Neural progenitor cell (in vitro differentiated cells): ENCODE measurements around the gene RMI2. TPM values are rescaled to one million over a fixed set of nuclear protein-coding genes. Genes with fewer than 3 reads are reported as not detected.
"Not testable (repeated sequence)": the region's sequence is repeated elsewhere in the genome, so short reads cannot be mapped to it uniquely, and the experiment has no call there.

Source experiments
- DNase-seq: peaks from one replicate; pipeline ENCODE4 v3.0.0-alpha.2; 2016; ENCODE audit warnings: low spot score
- H2AFZ ChIP-seq: fragments of 200-600 bp; sonication (generic); replicated peaks from 2 replicates; pipeline ENCODE4 v1.6.1; 2016; ENCODE audit warnings: antibody characterized with exemption
- H3F3A ChIP-seq: fragments of 200-600 bp; sonication (generic); 2 replicates; pipeline ENCODE4 v1.6.1; 2016; ENCODE audit warnings: antibody characterized with exemption, low read depth
- H3K27ac ChIP-seq: fragments of 200-600 bp; sonication (generic); 2 replicates; pipeline ENCODE4 v1.5.1; 2016; ENCODE audit warnings: mild to moderate bottlenecking
- H3K27me3 ChIP-seq: fragments of 200-600 bp; sonication (generic); 2 replicates; pipeline ENCODE4 v1.6.1; 2016; ENCODE audit warnings: mild to moderate bottlenecking, moderate library complexity
- H3K36me3 ChIP-seq: fragments of 200-600 bp; sonication (generic); 2 replicates; pipeline ENCODE4 v1.5.1; 2016
- H3K4me1 ChIP-seq: fragments of 200-600 bp; sonication (generic); 2 replicates; pipeline ENCODE4 v1.6.1; 2016; ENCODE audit warnings: mixed run types
- H3K4me2 ChIP-seq: fragments of 200-600 bp; sonication (generic); 2 replicates; pipeline ENCODE4 v1.6.1; 2016
- H3K4me3 ChIP-seq: fragments of 200-600 bp; sonication (generic); 2 replicates; pipeline ENCODE4 v1.5.1; 2016
- H3K79me2 ChIP-seq: fragments of 200-600 bp; sonication (generic); 2 replicates; pipeline ENCODE4 v1.6.1; 2016; ENCODE audit warnings: low read depth
- H3K9ac ChIP-seq: fragments of 200-600 bp; sonication (generic); 2 replicates; pipeline ENCODE4 v1.6.1; 2016
- H3K9me3 ChIP-seq: fragments of 200-600 bp; sonication (generic); 2 replicates; pipeline ENCODE4 v1.5.1; 2016; ENCODE audit warnings: low read depth
- H4K20me1 ChIP-seq: fragments of 200-600 bp; sonication (generic); 2 replicates; pipeline ENCODE4 v1.6.1; 2016; ENCODE audit warnings: low read depth
- H3K27ac Mint-ChIP-seq: 3 replicates; pipeline ENCODE4 v1.8.0; 2021; ENCODE audit warnings: mixed read lengths
- H3K27me3 Mint-ChIP-seq: 2 replicates; pipeline ENCODE4 v1.8.0; 2022; ENCODE audit warnings: low read depth, mild to moderate bottlenecking, inconsistent platforms, moderate library complexity, mixed read lengths; ENCODE audit not compliant: insufficient read depth
- H3K36me3 Mint-ChIP-seq: 3 replicates; pipeline ENCODE4 v1.8.0; 2021; ENCODE audit warnings: mixed read lengths
- H3K4me1 Mint-ChIP-seq: 3 replicates; pipeline ENCODE4 v1.8.0; 2021; ENCODE audit warnings: mixed read lengths
- H3K4me3 Mint-ChIP-seq: 3 replicates; pipeline ENCODE4 v1.8.0; 2021; ENCODE audit warnings: mild to moderate bottlenecking, moderate library complexity, mixed read lengths
- H3K9me3 Mint-ChIP-seq: 3 replicates; pipeline ENCODE4 v1.8.0; 2020; ENCODE audit warnings: mixed read lengths
- EZH2 ChIP-seq: fragments of 200-600 bp; sonication (generic); IDR thresholded peaks from 2 replicates; pipeline ENCODE4 v1.6.1; 2017; ENCODE audit warnings: antibody characterized with exemption, mild to moderate bottlenecking, moderate library complexity
- EZH2phosphoT487 ChIP-seq: fragments of 200-600 bp; sonication (generic); IDR thresholded peaks from 2 replicates; pipeline ENCODE4 v1.6.1; 2017; ENCODE audit warnings: antibody characterized with exemption
- total RNA-seq: library from RNA; depleted of rRNA; stranded (reverse); fragments of >200 nt; gene quantifications from 2 replicates; pipeline ENCODE4 v1.2.3, GENCODE V29; 2015; ENCODE audit warnings: low replicate concordance
- TF ChIP-seq, protein P1 (sequence below): fragments of 200-600 bp; sonication (generic); IDR thresholded peaks from 2 replicates; pipeline ENCODE4 v1.5.1; 2017; ENCODE audit warnings: antibody characterized with exemption, mild to moderate bottlenecking

The RMI2 gene
- total RNA-seq, 1 donor from 2014 or later, result 68.6 TPM

DNA sequence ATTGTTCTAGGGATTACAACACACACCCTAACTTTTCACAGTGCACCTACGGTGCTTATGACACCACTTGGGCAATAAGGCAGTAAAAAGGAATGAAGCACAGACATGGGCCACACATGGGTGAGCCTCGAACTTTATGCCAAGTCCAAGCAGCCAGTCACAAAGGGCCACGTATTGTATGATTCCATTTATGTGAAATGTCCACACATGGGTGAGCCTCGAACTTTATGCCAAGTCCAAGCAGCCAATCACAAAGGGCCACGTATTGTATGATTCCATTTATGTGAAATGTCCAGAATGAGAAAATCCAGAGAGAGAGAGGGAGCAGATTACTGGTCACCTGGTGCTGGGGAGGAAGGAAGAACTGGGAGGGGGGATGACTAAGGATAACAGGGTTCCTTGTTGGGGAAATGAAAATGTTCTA is 22.2 kb downstream of the RMI2 start:
- H3K27ac Mint-ChIP-seq, result no peak overlapping the region
- peaks cover 9% of the 10 kb centered on the region for H3K27me3 Mint-ChIP-seq
- H3K4me2 ChIP-seq, result no peak overlapping the region

DNA sequence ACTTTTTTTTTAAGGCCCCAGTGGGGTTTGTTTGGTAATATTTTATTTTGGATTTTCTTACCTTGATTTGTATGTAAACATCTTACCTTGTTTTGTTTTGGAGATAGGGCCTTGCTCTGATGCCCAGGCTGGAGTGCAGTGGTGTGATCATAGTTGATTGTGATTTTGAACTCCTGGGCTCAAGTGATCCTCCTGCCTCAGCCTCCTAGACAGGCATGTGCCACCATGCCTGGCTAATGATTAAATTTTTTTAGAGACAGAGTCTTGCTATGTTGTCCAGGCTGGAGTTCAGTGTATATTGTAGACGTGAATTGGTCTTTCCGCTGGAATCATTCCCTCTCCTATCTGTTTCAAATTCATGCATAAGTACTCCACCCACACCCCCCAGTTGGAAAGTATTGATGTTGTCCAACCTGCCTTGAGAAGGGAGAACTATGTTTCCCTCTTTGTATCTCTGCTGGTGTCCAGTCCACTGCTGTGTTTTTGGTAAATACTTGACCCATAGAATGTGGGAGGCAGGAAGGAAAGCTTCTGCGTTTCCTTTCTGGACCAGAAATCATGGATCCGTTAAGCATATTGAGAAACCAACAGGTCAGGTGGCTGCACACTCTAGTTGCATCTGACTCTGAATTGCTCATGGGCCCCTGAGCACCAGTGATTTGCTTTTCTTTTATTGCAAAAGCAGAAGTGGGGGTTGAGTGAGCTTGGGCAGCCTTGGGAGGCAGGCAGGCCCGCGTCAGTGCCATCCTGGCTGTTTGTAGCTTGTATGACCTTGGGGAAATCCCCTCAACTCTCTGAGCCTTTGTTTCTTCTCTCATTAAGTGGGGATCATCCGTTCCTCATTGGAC is 25.0 kb downstream of the RMI2 start:
- H3K9me3 Mint-ChIP-seq, result no peaks in the 10 kb centered on the region
- Histone ChIP-seq H3K9me3 (no peaks in the 10 kb centered on the region), H3K4me1 (peaks cover under 1% of the 10 kb centered on the region), H4K20me1 (no peaks in the 10 kb centered on the region), H2AFZ (no peak overlapping the region), H3K27me3 (no peaks in the 10 kb centered on the region), H3K79me2 (no peaks in the 10 kb centered on the region), H3K27ac (no peak overlapping the region), H3F3A (no peaks in the 10 kb centered on the region), H3K4me3 (no peak overlapping the region), H3K36me3 (no peaks in the 10 kb centered on the region), H3K9ac (no peak overlapping the region), H3K4me2 (no peak overlapping the region)
- no peaks in the 10 kb centered on the region for H3K36me3 Mint-ChIP-seq
- H3K27ac Mint-ChIP-seq, result peak overlapping the region; percentile 86
- H3K4me3 Mint-ChIP-seq, result peak overlapping the region; percentile 44
- H3K4me1 Mint-ChIP-seq, result peaks cover 25% of the 10 kb centered on the region
- H3K27me3 Mint-ChIP-seq, result peaks cover 5% of the 10 kb centered on the region
- TF ChIP-seq EZH2 (no peak), EZH2phosphoT487 (no peak)
- TF ChIP-seq, protein P1, sequence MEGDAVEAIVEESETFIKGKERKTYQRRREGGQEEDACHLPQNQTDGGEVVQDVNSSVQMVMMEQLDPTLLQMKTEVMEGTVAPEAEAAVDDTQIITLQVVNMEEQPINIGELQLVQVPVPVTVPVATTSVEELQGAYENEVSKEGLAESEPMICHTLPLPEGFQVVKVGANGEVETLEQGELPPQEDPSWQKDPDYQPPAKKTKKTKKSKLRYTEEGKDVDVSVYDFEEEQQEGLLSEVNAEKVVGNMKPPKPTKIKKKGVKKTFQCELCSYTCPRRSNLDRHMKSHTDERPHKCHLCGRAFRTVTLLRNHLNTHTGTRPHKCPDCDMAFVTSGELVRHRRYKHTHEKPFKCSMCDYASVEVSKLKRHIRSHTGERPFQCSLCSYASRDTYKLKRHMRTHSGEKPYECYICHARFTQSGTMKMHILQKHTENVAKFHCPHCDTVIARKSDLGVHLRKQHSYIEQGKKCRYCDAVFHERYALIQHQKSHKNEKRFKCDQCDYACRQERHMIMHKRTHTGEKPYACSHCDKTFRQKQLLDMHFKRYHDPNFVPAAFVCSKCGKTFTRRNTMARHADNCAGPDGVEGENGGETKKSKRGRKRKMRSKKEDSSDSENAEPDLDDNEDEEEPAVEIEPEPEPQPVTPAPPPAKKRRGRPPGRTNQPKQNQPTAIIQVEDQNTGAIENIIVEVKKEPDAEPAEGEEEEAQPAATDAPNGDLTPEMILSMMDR, result no peak
- DNase-seq, result no peak

More for the DNA sequence above, 22.2 kb downstream of the RMI2 start:
- no peaks in the 10 kb centered on the region for H3K36me3 Mint-ChIP-seq
- H3K4me1 Mint-ChIP-seq, result peaks cover 35% of the 10 kb centered on the region
- Histone ChIP-seq H3K27ac (no peak overlapping the region), H3K4me3 (no peak overlapping the region), H3K79me2 (no peaks in the 10 kb centered on the region), H3K9me3 (no peaks in the 10 kb centered on the region), H3K36me3 (no peaks in the 10 kb centered on the region), H3K4me1 (peaks cover 11% of the 10 kb centered on the region), H4K20me1 (no peaks in the 10 kb centered on the region), H3K9ac (no peak overlapping the region), H2AFZ (no peak overlapping the region), H3F3A (peaks cover 8% of the 10 kb centered on the region), H3K27me3 (no peaks in the 10 kb centered on the region)
- DNase-seq, result no peak
- H3K9me3 Mint-ChIP-seq, result no peaks in the 10 kb centered on the region
- H3K4me3 Mint-ChIP-seq, result no peak overlapping the region
- TF ChIP-seq EZH2, result no peak
- TF ChIP-seq, protein P1, result no peak
- no peak for TF ChIP-seq EZH2phosphoT487

DNA sequence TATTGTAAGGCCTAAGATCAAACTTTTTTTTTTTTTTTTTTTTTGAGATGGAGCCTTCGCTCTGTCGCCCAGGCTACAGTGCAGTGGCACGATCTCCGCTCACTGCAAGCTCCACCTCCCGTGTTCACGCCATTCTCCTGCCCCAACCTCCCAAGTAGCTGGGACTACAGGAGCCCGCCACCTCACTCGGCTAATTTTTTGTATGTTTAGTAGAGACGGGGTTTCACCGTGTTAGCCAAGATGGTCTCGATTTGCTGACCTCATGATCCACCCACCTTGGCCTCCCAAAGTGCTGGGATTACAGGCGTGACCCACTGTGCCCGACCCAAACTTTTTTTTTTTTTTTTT is 25.6 kb downstream of the RMI2 start:
- H3K9ac ChIP-seq, H3K4me3 ChIP-seq, H3K36me3 Mint-ChIP-seq, DNase-seq, H3F3A ChIP-seq, H3K36me3 ChIP-seq, H3K9me3 Mint-ChIP-seq, H3K27me3 Mint-ChIP-seq, H3K9me3 ChIP-seq, H3K4me2 ChIP-seq, H4K20me1 ChIP-seq, H3K27ac ChIP-seq, H2AFZ ChIP-seq, H3K4me1 ChIP-seq, H3K27me3 ChIP-seq, H3K79me2 ChIP-seq: not testable (repeated sequence)
- H3K27ac Mint-ChIP-seq, result peak overlapping the region; percentile 86
- peak overlapping the region; percentile 44 for H3K4me3 Mint-ChIP-seq
- H3K4me1 Mint-ChIP-seq, result peaks cover 25% of the 10 kb centered on the region

DNA sequence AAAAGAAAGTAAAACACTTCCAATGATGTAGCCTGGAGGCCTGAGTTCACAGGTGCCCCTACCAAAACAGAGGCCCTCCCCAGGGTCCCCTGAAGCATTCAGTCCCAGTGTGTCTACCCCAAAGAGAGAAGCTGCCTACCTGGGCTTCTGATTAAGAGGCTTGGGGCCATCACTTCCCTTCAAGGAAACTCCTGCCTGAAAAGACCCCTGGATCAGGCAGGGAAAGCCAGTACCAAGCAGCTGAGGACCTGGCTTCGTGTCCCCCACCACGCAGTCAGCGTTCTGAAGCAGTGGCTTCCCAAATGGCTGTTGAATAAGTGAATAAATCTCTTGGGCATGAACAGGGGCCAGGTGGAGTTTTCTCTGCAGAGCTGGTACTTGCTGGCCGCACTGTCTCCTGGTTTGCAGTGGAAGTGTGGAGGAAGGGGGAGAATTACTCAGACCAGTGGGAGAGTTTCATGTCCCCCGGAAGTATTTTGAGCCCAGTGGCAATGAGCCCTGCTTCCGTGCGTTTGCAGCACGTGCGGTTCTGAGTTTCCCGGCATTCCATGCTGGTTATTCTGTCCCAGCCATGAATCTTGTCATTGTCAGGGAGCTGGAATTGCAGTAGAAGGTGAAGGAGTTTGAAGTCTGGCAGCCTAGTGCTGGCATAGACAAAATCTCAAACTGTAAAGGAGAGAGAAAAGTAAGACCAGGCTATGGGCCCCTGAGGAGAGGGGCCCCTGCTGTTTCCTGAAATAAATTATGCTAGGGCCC is 27.0 kb downstream of the RMI2 start:
- H3K27ac Mint-ChIP-seq, result no peak overlapping the region
- no peak overlapping the region for H3K4me3 ChIP-seq
- TF ChIP-seq EZH2phosphoT487, result no peak
- TF ChIP-seq, protein P1, result no peak
- no peak for TF ChIP-seq EZH2
- no peak overlapping the region for H3K27ac ChIP-seq
- no peaks in the 10 kb centered on the region for H3K36me3 Mint-ChIP-seq
- H2AFZ ChIP-seq, result no peak overlapping the region
- H3K4me1 Mint-ChIP-seq, result peaks cover 25% of the 10 kb centered on the region
- no peaks in the 10 kb centered on the region for H3K9me3 ChIP-seq
- H3K27me3 ChIP-seq, result no peaks in the 10 kb centered on the region
- no peaks in the 10 kb centered on the region for H3F3A ChIP-seq
- H3K36me3 ChIP-seq, result no peaks in the 10 kb centered on the region
- H3K4me3 Mint-ChIP-seq, result no peak overlapping the region
- no peaks in the 10 kb centered on the region for H3K27me3 Mint-ChIP-seq
- no peak overlapping the region for H3K9ac ChIP-seq
- H3K4me2 ChIP-seq, result no peak overlapping the region
- no peaks in the 10 kb centered on the region for H3K9me3 Mint-ChIP-seq
- no peaks in the 10 kb centered on the region for H3K4me1 ChIP-seq
- H3K79me2 ChIP-seq, result no peaks in the 10 kb centered on the region
- no peak for DNase-seq
- H4K20me1 ChIP-seq, result no peaks in the 10 kb centered on the region
